HG03039 (cell line): Measurements from ENCODE around the gene EPB41L5.
"Not testable (repeated sequence)": the region's sequence is repeated elsewhere in the genome, so short reads cannot be mapped to it uniquely, and the experiment has no call there.

Source experiments
- ATAC-seq: cut with Tn5 transposase; IDR thresholded peaks from one replicate; pipeline ENCODE4 v1.9.1; 2021; ENCODE audit warnings: mild to moderate bottlenecking, moderate library complexity; ENCODE audit not compliant: unreplicated experiment

EPB41L5 gene

GRCh38 chr2:120012771-120013596 lies at the start of gene EPB41L5:
EPB41L5 (plus strand) TSS chr2:120013077; CDS start chr2:120019085, 6,008 bp downstream.
- peak; percentile 96 for ATAC-seq

GRCh38 chr2:119981896-119982295 lies 31.0 kb upstream of the EPB41L5 start:
- no peak for ATAC-seq

GRCh38 chr2:119982506-119982905 lies 30.4 kb upstream of the EPB41L5 start:
- no peak for ATAC-seq

- ATAC-seq, result no peak
Measured at GRCh38 chr2:119983108-119983507, 29.8 kb upstream of the EPB41L5 start.

- no peak for ATAC-seq
Measured at GRCh38 chr2:119996148-119996547, 16.7 kb upstream of the EPB41L5 start.

GRCh38 chr2:119996896-119997891 lies 15.7 kb upstream of the EPB41L5 start:
- ATAC-seq, result not testable (repeated sequence)

GRCh38 chr2:120001471-120001870 lies 11.4 kb upstream of the EPB41L5 start:
- no peak for ATAC-seq

- ATAC-seq, result no peak
Measured at GRCh38 chr2:120004254-120004653, 8.6 kb upstream of the EPB41L5 start.

- peak; percentile 71 for ATAC-seq
Measured at GRCh38 chr2:120005834-120006521, 6.9 kb upstream of the EPB41L5 start.

- no peak for ATAC-seq
Measured at GRCh38 chr2:120007851-120008250, 5.0 kb upstream of the EPB41L5 start.

- no peak for ATAC-seq
Measured at GRCh38 chr2:120012363-120012762, 514 bp upstream of the EPB41L5 start.

- no peak for ATAC-seq
Measured at GRCh38 chr2:120013597-120014223, 833 bp downstream of the EPB41L5 start.

GRCh38 chr2:120014226-120014980 lies 1.5 kb downstream of the EPB41L5 start:
- no peak for ATAC-seq

- ATAC-seq, result no peak
Measured at GRCh38 chr2:120016800-120017199, 3.9 kb downstream of the EPB41L5 start.

GRCh38 chr2:120017201-120017600 lies 4.3 kb downstream of the EPB41L5 start:
- no peak for ATAC-seq

- ATAC-seq, result no peak
Measured at GRCh38 chr2:120018549-120018948, 5.7 kb downstream of the EPB41L5 start.

- ATAC-seq, result no peak
Measured at GRCh38 chr2:120020554-120020953, 7.7 kb downstream of the EPB41L5 start.

GRCh38 chr2:120022505-120022904 lies 9.6 kb downstream of the EPB41L5 start:
- not testable (repeated sequence) for ATAC-seq

- no peak for ATAC-seq
Measured at GRCh38 chr2:120026890-120027289, 14.0 kb downstream of the EPB41L5 start.

GRCh38 chr2:120028795-120029194 lies 15.9 kb downstream of the EPB41L5 start:
- no peak for ATAC-seq
